ENCODE data around the gene OXTR. TPM values are rescaled to one million over a fixed set of nuclear protein-coding genes. Genes with fewer than 3 reads are reported as not detected.

The OXTR gene
- total RNA-seq (2022) (0.63 and 1.2 TPM in 2 replicates), Bru-seq, nascent RNA (percentile 31 among the genes with signal in this experiment), BruChase-seq, experiment 1, labeled RNA remaining after a 6-hour chase (percentile 45 among the genes with signal in this experiment), BruChase-seq, experiment 2, labeled RNA remaining after a 2-hour chase (percentile 49 among the genes with signal in this experiment)
- long read RNA-seq, full-length matches to known transcripts, result 1 of 1 reads
- long read RNA-seq, partial matches to known transcripts, result 0 of 1 reads
- long read RNA-seq, other reads (novel, unspliced or antisense), result 0 of 1 reads

GRCh38 chr3:8769088-8769822 is at the start of gene OXTR:
OXTR (minus strand) TSS chr3:8769613; CDS start chr3:8768187, 1,426 bp downstream.
- POLR2A ChIA-PET, result interaction anchor here (0.9 to 1.8 kb wide), 5 partner anchors 23 to 196 kb away, joined by 3 to 4 read pairs (median 3); partner anchors contain the start of gene RAD18
- H3K27ac Mint-ChIP-seq (ENCODE audit: low read depth, unreplicated experiment), result no peak within 1 kb of the TSS
- DNase-seq (ENCODE audit: unreplicated experiment), result peak; percentile 57
- intact Hi-C loops (cut with micrococcal nuclease), result loop anchor here (1.0 kb wide), 5 partner anchors 106 to 533 kb away; no protein-coding TSS in a partner anchor
- peak within 1 kb of the TSS; percentile 73 for H3K4me3 Mint-ChIP-seq (ENCODE audit: unreplicated experiment)
- H3K4me1 Mint-ChIP-seq (ENCODE audit: insufficient read depth, unreplicated experiment), result peaks cover 7% of the 10 kb centered on the region
- H3K27me3 Mint-ChIP-seq (ENCODE audit: insufficient read depth, unreplicated experiment), result peaks cover 14% of the 10 kb centered on the region
- no peaks in the 10 kb centered on the region for H3K9me3 Mint-ChIP-seq (ENCODE audit: unreplicated experiment)
- peak; percentile 99 for TF ChIP-seq CTCF (IDR thresholded peaks at IDR 0.05; ENCODE audit: unreplicated experiment)
- CTCF ChIA-PET, result interaction anchor here (0.5 to 3.0 kb wide), 83 partner anchors 9 to 672 kb away, joined by 3 to 31 read pairs (median 4); no protein-coding TSS in a partner anchor
- no TSS peak for BruUV-seq (replicated peaks)
- no peaks in the 10 kb centered on the region for H3K36me3 Mint-ChIP-seq (ENCODE audit: insufficient read depth, unreplicated experiment)

GRCh38 chr3:8817486-8817885 is 48.1 kb upstream of the OXTR start:
- BruUV-seq (replicated peaks), result no TSS peak
- H3K9me3 Mint-ChIP-seq (ENCODE audit: unreplicated experiment), result peaks cover 16% of the 10 kb centered on the region
- no peak overlapping the region for H3K27ac Mint-ChIP-seq (ENCODE audit: low read depth, unreplicated experiment)
- ChIA-PET POLR2A (no interaction called here), CTCF (interaction anchor here (1.0 kb wide), 1 partner anchor 38 kb away, joined by 4 read pairs; no protein-coding TSS in a partner anchor)
- no peak for TF ChIP-seq CTCF (IDR thresholded peaks at IDR 0.05; ENCODE audit: unreplicated experiment)
- no peaks in the 10 kb centered on the region for H3K27me3 Mint-ChIP-seq (ENCODE audit: insufficient read depth, unreplicated experiment)
- no peaks in the 10 kb centered on the region for H3K36me3 Mint-ChIP-seq (ENCODE audit: insufficient read depth, unreplicated experiment)
- no peak overlapping the region for H3K4me3 Mint-ChIP-seq (ENCODE audit: unreplicated experiment)
- DNase-seq (ENCODE audit: unreplicated experiment), result no peak
- intact Hi-C loops (cut with micrococcal nuclease), result no loop called here
- no peaks in the 10 kb centered on the region for H3K4me1 Mint-ChIP-seq (ENCODE audit: insufficient read depth, unreplicated experiment)

GRCh38 chr3:8816106-8816505 is 46.7 kb upstream of the OXTR start:
- intact Hi-C loops (cut with micrococcal nuclease), result no loop called here
- H3K4me1 Mint-ChIP-seq (ENCODE audit: insufficient read depth, unreplicated experiment), result no peaks in the 10 kb centered on the region
- ChIA-PET CTCF (interaction anchor here (0.6 to 2.2 kb wide), 4 partner anchors 7 to 138 kb away, joined by 3 to 9 read pairs (median 4); partner anchors contain the start of gene OXTR), POLR2A (interaction anchor here (1.0 kb wide), 1 partner anchor 20 kb away, joined by 3 read pairs; no protein-coding TSS in a partner anchor)
- no TSS peak for BruUV-seq (replicated peaks)
- no peak for DNase-seq (ENCODE audit: unreplicated experiment)
- peaks cover 8% of the 10 kb centered on the region for H3K9me3 Mint-ChIP-seq (ENCODE audit: unreplicated experiment)
- no peak for TF ChIP-seq CTCF (IDR thresholded peaks at IDR 0.05; ENCODE audit: unreplicated experiment)
- no peaks in the 10 kb centered on the region for H3K36me3 Mint-ChIP-seq (ENCODE audit: insufficient read depth, unreplicated experiment)
- H3K27ac Mint-ChIP-seq (ENCODE audit: low read depth, unreplicated experiment), result no peak overlapping the region
- H3K4me3 Mint-ChIP-seq (ENCODE audit: unreplicated experiment), result no peak overlapping the region
- no peaks in the 10 kb centered on the region for H3K27me3 Mint-ChIP-seq (ENCODE audit: insufficient read depth, unreplicated experiment)

- no peaks in the 10 kb centered on the region for H3K4me1 Mint-ChIP-seq (ENCODE audit: insufficient read depth, unreplicated experiment)
- H3K9me3 Mint-ChIP-seq (ENCODE audit: unreplicated experiment), result no peaks in the 10 kb centered on the region
- no peak overlapping the region for H3K27ac Mint-ChIP-seq (ENCODE audit: low read depth, unreplicated experiment)
- ChIA-PET POLR2A (no interaction called here), CTCF (no interaction called here)
- no TSS peak for BruUV-seq (replicated peaks)
- no peaks in the 10 kb centered on the region for H3K27me3 Mint-ChIP-seq (ENCODE audit: insufficient read depth, unreplicated experiment)
- no peak for DNase-seq (ENCODE audit: unreplicated experiment)
- intact Hi-C loops (cut with micrococcal nuclease), result no loop called here
- H3K4me3 Mint-ChIP-seq (ENCODE audit: unreplicated experiment), result no peak overlapping the region
- no peaks in the 10 kb centered on the region for H3K36me3 Mint-ChIP-seq (ENCODE audit: insufficient read depth, unreplicated experiment)
- TF ChIP-seq CTCF (IDR thresholded peaks at IDR 0.05; ENCODE audit: unreplicated experiment), result no peak
These were observed 44.0 kb upstream of the OXTR start for GRCh38 chr3:8813411-8813810.
